Gastrocnemius medialis (tissue), 4 donors: ENCODE results near the gene KCNH6. TPM values are rescaled to one million over a fixed set of nuclear protein-coding genes. Genes with fewer than 3 reads are reported as not detected.

Experiments
- ATAC-seq, 2 donors: fragments of 150-250 bp; one replicate each; pipeline ENCODE4 v1.9.1; 2016
- DNase-seq, 2 donors: peaks; one replicate each; pipeline ENCODE4 v3.0.0-alpha.2; 2019
- H3K27ac ChIP-seq, 4 donors: fragments of 200-600 bp; sonication (generic); 1 replicate in 1 of 4; 2 replicates in 3 of 4; pipeline ENCODE4 v1.5.1; 2016 to 2018; ENCODE audit warnings: mild to moderate bottlenecking in 2 of 4, moderate library complexity in 1 of 4
- H3K27me3 ChIP-seq, 3 donors: fragments of 200-600 bp; sonication (generic) in 2 of 3; 1 replicate in 1 of 3; 2 replicates in 2 of 3; pipeline versions ENCODE4 v1.5.1 to v1.6.0; 2016 to 2019; ENCODE audit warnings: mild to moderate bottlenecking in 1 of 3, moderate library complexity in 1 of 3
- H3K36me3 ChIP-seq, 2 donors: fragments of 200-600 bp; sonication (generic) in 1 of 2; one replicate each; pipeline ENCODE4 v1.5.1; 2017 to 2018
- H3K4me1 ChIP-seq, 2 donors: fragments of 200-600 bp; sonication (generic) in 1 of 2; one replicate each; pipeline ENCODE4 v1.5.1; 2016 to 2017; ENCODE audit warnings: mild to moderate bottlenecking in 2 of 2
- H3K4me3 ChIP-seq, 4 donors: fragments of 200-600 bp; sonication (generic) in 3 of 4; 1 replicate in 1 of 4; 2 replicates in 3 of 4; pipeline ENCODE4 v1.5.1; 2016 to 2019; ENCODE audit warnings: mild to moderate bottlenecking in 2 of 4
- H3K9me3 ChIP-seq, 3 donors: fragments of 200-600 bp; sonication (generic) in 2 of 3; 1 replicate in 1 of 3; 2 replicates in 2 of 3; pipeline ENCODE4 v1.5.1; 2016 to 2019
- CTCF ChIP-seq, 5 experiments: fragments of 450-650 bp in 3 of 5; fragments of 200-600 bp in 2 of 5; sonication (generic) in 2 of 5; IDR thresholded peaks in 4 of 5; conservative IDR thresholded peaks in 1 of 5; 1 replicate in 4 of 5; 2 replicates in 1 of 5; pipeline ENCODE4 v1.5.1; 2016 to 2019; ENCODE audit warnings: antibody characterized with exemption in 5 of 5, mild to moderate bottlenecking in 3 of 5, moderate library complexity in 3 of 5
- POLR2A ChIP-seq, 2 donors: fragments of 450-650 bp; IDR thresholded peaks; one replicate each; pipeline ENCODE4 v1.6.1; 2017; ENCODE audit warnings: antibody characterized with exemption in 2 of 2, mild to moderate bottlenecking in 2 of 2, moderate library complexity in 2 of 2
- in situ Hi-C, 4 donors: fragments of 200-750 bp; cut with MboI; loops; one replicate each; pipeline versions ENCODE4 v1.15.0 to v1.8.0; 2017; ENCODE audit warnings: low sequenced_read_pairs in 4 of 4
- intact Hi-C: fragments of 100-400 bp; cut with DNase I; formaldehyde crosslinking; loops from one replicate; pipeline ENCODE4 v1.15.1; 2023; ENCODE audit warnings: low total_unique reads
- total RNA-seq, 4 donors: library from RNA; depleted of rRNA; stranded (reverse); fragments of >200 nt; gene quantifications; one replicate each; pipeline versions ENCODE4 v1.1.0 to v1.2.3, GENCODE V29; 2016

KCNH6 gene
- total RNA-seq, 4 donors from 2014 or later = not detected

GRCh38 chr17:63495491-63495890 lies 27.7 kb upstream of the KCNH6 start:
- DNase-seq = no peak
- Histone ChIP-seq H3K4me1 (no peaks in the 10 kb centered on the region), H3K36me3 (no peaks in the 10 kb centered on the region), H3K27ac (no peak overlapping the region), H3K27me3 (no peaks in the 10 kb centered on the region), H3K4me3 (no peak overlapping the region), H3K9me3 (no peaks in the 10 kb centered on the region)
- in situ Hi-C loops = no loop called here
- intact Hi-C loops = no loop called here
- no peak for ATAC-seq
- no peak for TF ChIP-seq CTCF (IDR thresholded peaks at IDR 0.05 in 4 of 5, conservative IDR thresholded peaks at IDR 0.05 in 1 of 5)
- no peak for TF ChIP-seq POLR2A (IDR thresholded peaks at IDR 0.05)

- ATAC-seq (no peak), DNase-seq (no peak)
- intact Hi-C loops (no loop called here), in situ Hi-C loops (no loop called here)
- Histone ChIP-seq H3K27me3 (no peaks in the 10 kb centered on the region), H3K36me3 (no peaks in the 10 kb centered on the region), H3K4me1 (no peaks in the 10 kb centered on the region), H3K9me3 (no peaks in the 10 kb centered on the region), H3K4me3 (no peak overlapping the region), H3K27ac (no peak overlapping the region)
- TF ChIP-seq POLR2A (IDR thresholded peaks at IDR 0.05) = no peak
- TF ChIP-seq CTCF (IDR thresholded peaks at IDR 0.05 in 4 of 5, conservative IDR thresholded peaks at IDR 0.05 in 1 of 5) = no peak
Observed at GRCh38 chr17:63496177-63496576, 27.0 kb upstream of the KCNH6 start.

GRCh38 chr17:63496663-63497400 lies 26.3 kb upstream of the KCNH6 start:
- Histone ChIP-seq H3K4me1 (no peaks in the 10 kb centered on the region), H3K9me3 (no peaks in the 10 kb centered on the region), H3K4me3 (no peak overlapping the region), H3K27ac (no peak overlapping the region), H3K36me3 (no peaks in the 10 kb centered on the region), H3K27me3 (no peaks in the 10 kb centered on the region)
- ATAC-seq = no peak
- intact Hi-C loops = no loop called here
- in situ Hi-C loops = no loop called here
- TF ChIP-seq POLR2A (IDR thresholded peaks at IDR 0.05) (no peak), CTCF (IDR thresholded peaks at IDR 0.05 in 4 of 5, conservative IDR thresholded peaks at IDR 0.05 in 1 of 5) (no peak)
- DNase-seq = no peak

GRCh38 chr17:63497708-63498483 lies 25.3 kb upstream of the KCNH6 start:
- H3K9me3 ChIP-seq = no peaks in the 10 kb centered on the region
- ATAC-seq (no peak), DNase-seq (no peak)
- no peak overlapping the region for H3K4me3 ChIP-seq
- no peaks in the 10 kb centered on the region for H3K4me1 ChIP-seq
- H3K36me3 ChIP-seq = no peaks in the 10 kb centered on the region
- TF ChIP-seq CTCF (IDR thresholded peaks at IDR 0.05 in 4 of 5, conservative IDR thresholded peaks at IDR 0.05 in 1 of 5) (no peak), POLR2A (IDR thresholded peaks at IDR 0.05) (no peak)
- in situ Hi-C loops = no loop called here
- intact Hi-C loops = no loop called here
- no peak overlapping the region for H3K27ac ChIP-seq
- H3K27me3 ChIP-seq = no peaks in the 10 kb centered on the region
